HuH-7 (cell line): Measurements from ENCODE around the gene TSSK6.

Experiments
- DNase-seq: peaks from one replicate; pipeline ENCODE4 v3.0.0; 2011; ENCODE audit warnings: low spot score

TSSK6 gene

DNA sequence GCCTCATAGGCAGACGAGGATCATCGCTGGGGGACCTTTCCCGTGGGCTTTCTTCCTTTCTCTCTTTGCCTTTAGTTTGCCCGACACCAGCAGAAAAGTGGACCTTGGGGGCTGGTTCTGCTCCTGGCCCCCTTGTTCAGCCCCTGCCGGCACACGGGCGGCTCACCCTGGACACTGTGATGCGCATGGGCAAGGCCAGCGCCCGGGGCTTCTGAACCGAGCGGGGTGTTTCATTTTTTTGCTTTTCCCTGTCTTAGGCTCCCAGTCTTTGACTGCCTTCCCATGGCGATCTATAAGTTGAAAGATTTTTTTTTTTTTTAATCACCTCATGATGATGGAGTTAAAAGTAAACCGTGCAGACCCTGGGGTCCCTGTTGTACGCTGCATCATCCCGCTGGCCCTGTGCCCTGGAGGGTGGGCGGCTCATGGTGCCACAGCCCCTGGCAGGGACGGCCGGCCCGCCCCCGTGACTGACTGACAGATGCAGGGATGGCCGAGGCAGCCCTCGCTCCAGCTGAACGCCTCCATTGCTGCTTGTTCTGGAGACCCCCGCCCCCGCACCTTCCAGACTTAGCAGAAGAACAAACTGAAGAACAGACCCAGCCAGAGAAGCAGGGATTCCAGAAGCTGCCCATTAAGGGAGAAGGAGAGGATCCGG lies 9.6 kb downstream of the TSSK6 start:
- DNase-seq, result no peak

DNA sequence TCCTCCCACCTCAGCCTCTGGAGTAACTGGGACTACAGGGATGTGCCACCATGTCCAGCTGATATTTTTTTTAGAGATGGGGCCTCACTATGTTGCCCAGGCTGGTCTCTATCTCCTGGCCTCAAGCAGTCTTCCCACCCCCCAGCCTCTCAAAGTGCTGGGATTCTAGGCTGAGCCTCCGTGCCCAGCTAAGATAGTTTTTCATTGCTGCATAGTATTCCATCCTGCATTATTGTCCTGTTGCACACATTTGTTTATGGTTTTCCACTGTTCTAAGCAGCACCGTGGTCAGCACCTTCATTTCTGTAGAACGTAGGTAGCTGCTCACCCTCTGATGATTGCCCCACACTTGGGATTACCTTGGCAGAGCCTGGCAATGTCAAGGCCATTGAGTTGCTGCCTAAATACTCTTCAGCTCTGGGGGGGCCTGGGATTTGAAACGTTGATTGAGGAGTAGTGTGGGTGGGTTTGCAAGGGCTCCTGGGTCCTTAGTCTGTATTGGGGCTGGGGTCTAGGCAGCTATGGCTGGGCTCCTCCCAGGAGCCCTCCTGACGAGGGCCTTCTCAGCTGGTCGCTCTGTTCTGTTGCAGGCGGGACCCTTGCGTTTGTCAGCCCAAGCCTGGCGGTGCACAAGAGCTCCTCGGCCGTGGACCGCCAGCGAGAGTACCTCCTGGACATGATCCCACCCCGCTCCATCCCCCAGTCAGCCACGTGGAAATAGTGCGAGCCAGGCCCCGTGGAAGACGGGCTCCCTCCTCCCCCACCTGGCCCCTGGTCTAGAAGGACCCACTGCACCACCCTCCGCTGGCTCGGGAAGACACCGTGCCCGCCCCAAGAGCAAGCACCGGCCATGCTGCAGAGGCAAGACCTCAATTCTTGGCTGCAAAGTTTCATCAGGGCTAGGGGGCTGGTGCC lies 10.3 kb downstream of the TSSK6 start:
- DNase-seq, result no peak

DNA sequence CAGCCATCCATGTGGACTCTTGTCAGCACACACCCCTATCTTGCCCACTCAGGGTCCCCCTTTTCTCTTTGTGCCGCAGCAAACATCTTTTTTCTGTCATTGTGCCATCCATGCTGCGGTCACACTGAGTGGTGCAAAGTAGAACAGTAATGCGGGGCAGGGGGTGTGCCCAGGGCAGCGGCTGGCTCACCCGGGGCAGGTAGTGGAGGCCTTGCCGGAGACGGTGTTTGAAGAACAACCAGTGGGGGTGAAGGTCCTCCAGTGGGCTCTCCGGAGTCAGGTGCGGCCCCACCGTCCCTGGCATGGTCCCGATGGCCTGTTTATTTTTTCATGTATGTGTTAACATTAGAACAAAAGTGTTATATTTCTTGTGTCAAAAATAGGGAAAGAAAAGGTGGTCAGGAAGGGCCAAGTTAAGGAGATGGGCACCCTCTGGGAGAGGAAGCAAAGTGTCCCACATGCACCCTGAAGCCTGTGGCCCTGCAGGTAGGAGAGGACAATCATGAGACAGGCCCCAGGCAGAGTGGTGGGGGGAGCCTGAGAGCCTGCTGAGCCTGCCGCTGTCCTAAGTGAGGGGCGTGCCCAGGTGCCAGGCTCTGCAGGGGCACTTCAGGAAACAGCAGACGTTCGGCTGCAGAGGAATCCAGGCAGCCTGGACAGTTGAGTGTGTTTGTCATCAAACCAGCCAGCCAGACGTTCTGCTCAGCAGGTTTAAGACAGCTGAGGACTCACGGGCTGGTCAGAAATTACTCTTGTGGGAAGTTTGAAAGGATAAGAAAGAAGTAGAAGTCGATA lies 12.3 kb downstream of the TSSK6 start:
- DNase-seq, result no peak

DNA sequence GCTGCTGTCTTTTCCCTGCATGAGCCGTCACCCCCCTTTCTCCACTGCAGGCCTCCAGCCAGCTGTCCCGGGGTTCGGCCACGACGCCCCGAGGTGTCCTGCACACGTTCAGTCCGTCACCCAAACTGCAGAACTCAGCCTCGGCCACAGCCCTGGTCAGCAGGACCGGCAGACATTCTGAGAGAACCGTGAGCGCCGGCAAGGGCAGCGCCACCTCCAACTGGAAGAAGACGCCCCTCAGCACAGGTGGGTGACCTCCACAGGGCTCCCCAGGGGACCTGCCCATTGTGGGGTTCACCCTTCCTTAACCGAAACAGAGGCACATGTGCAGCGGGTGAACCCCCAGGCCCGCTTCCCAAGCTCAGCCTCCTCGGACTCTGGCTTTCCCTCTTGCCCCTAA lies 13.1 kb downstream of the TSSK6 start:
- no peak for DNase-seq

DNA sequence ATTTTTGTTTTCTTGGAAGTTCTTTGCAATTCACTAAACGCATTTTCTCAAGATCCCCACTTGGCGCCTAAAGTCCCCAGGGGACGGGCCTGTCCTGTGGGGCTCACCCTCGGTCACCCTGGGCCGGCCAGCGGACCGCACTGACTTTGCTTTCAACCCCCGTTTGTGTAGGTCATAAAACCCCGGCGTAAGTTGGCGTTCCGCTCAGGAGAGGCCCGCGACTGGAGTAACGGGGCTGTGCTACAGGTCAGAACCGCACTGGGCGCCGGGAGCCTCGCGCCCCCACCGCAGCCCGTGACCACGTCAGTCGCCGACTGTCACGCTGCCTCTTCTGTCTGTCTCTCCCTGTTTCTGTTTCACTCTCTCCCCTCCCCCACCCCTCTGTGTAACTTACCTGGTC lies 13.6 kb downstream of the TSSK6 start:
- DNase-seq, result no peak

DNA sequence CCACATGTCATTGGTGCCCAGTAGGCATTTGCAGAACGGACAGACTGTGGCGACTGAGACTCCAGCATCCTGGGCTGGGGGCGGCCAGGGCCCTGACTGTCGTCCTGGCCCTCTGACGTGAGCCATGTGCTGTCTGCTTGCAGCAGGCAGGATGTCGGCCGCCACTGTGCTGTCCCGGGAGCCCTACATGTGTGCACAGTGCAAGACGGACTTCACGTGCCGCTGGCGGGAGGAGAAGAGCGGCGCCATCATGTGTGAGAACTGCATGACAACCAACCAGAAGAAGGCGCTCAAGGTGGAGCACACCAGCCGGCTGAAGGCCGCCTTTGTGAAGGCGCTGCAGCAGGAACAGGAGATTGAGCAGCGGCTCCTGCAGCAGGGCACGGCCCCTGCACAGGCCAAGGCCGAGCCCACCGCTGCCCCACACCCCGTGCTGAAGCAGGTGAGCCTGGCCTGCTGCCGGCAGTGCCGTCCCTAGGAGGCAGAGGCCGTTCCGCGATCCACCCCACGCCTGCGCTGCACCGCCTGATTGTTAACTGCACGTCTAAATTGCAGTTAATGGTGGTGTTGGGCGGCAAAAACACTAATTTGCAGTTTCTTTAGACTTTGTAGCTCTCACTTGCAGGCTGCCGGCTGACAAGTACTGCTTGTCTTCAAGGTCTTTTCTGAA lies 14.2 kb downstream of the TSSK6 start:
- DNase-seq, result no peak

DNA sequence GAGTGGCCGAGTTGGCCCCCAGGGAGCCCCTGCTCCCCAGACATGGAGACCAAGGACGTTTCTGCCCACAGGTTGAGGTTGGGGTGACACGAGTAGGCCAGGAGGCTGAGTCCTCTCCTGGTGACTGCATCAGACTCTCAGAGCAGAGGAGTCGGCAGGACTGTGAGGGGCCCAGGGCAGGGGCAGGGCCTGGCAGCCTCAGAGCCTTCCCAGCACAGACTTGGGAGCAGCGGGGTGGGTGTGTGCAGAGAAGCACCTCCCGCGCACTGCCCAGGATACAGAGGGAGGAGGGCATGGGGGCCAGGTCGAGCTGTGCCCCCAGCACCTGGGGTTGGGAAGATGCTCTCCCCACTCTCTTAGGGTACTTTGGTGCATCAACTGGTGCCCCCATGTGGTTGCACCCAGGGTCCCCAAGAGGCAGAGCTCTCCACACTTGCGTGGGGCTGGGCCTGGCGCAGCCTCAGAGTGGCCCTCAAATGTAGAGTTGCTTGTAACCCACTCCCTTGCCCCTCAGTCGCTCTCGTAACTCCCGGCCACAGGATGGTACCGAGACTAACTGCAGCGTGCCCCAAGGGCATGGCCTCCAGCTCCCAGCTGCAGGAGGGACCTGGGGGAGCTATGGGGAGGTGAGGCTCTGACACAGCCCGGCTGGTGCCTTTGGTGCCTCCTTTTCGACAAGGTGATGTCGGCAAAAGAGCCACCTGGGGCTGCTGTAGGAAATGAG lies 15.9 kb downstream of the TSSK6 start:
- DNase-seq, result no peak

DNA sequence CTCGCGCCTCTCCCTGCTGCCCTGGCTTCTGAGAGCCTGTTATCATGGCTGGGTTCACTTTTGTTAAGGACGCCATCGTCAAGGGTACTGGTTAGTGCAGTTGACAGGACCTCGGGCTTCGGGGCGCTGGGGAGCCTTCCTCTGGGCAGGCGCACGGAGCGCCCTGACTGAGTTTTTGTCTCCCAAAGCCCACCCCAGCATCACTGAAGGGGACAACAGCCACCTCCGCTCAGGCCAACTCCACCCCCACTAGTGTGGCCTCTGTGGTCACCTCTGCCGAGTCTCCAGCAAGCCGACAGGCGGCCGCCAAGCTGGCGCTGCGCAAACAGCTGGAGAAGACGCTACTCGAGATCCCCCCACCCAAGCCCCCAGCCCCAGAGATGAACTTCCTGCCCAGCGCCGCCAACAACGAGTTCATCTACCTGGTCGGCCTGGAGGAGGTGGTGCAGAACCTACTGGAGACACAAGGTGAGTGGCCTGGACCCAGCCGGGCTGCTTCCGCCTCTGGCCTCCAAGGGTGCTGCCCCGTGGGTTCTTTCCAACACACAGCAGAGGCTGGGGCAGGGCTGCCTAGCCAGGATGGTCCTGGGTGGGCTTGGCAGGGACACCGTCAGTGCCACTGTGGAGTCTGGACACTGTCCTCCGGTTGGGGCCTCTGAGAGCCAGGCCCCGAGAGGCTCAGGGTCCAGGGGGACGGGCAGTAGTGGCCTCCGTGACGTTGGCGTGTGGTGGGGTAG lies 16.9 kb downstream of the TSSK6 start:
- DNase-seq, result no peak

DNA sequence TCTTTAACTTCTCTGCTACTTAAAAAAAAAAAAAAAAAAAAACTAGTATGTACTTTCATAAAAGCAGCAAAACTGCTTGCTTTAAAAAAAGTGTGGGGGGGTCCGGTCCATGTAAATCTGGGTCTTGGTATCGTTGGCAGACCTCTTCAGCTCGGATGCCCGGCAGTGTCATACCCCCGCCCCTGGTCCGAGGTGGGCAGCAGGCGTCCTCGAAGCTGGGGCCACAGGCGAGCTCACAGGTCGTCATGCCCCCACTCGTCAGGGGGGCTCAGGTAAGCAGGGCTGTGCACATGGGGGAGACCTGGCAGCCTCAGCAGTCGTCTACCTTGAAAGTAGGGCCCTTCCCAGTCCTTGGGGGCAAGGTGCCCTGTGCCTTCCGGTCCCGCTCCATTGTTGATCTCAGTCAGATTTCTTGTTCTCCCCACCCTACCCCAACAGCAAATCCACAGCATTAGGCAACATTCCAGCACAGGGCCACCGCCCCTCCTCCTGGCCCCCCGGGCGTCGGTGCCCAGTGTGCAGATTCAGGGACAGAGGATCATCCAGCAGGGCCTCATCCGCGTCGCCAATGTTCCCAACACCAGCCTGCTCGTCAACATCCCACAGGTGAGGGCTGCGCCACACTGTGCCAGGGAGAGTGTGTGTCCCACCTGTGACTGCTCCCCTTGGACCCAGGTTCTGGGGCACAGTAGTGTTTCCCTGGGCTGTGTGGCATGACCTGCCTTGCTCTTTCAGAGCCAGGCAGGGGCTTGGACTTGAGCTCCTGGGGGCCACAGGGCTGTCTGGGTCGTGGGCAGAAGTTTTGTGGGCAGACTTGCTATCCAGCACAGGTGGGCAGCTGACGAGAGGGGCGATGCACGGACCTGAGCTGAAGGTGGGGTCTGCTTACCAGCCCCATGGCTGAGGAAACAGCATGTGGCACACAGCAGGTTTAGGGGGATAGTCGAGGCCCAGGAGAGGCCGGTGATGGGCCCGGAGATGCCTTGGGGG lies 19.4 kb downstream of the TSSK6 start:
- no peak for DNase-seq

DNA sequence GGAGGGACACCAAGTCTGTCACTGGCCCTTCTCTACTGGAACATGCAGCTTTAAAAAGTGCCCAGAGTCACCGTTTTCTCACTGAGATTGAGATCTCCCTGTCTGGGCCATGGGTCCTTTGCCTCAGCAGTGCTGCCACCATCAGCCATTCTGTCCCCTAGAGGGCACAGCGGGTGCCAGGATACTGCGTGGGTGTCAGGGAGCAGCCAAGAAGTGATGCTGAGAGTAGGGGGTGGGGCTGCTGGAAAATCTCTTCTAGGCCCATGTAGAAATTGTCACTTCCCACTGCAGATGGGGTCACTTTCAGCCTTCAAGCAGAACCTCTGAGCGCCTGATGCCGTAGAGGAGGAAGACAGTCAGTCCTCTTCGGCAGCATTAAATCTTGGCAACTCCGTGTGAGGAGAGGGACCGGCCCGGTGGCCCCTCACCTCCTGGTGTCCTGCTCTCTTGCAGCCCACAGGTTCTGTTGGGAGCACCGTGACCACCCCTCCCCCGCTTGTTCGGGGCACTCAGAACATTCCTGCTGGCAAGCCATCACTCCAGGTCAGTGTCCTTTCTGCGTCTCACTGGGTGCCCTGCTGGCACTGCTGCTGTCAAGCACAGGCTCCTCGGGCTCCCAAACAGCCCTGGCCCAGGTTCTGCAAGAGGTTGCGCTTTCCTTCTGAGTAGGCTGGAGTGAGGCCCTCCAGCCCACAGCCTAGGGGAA lies 21.4 kb downstream of the TSSK6 start:
- no peak for DNase-seq

DNA sequence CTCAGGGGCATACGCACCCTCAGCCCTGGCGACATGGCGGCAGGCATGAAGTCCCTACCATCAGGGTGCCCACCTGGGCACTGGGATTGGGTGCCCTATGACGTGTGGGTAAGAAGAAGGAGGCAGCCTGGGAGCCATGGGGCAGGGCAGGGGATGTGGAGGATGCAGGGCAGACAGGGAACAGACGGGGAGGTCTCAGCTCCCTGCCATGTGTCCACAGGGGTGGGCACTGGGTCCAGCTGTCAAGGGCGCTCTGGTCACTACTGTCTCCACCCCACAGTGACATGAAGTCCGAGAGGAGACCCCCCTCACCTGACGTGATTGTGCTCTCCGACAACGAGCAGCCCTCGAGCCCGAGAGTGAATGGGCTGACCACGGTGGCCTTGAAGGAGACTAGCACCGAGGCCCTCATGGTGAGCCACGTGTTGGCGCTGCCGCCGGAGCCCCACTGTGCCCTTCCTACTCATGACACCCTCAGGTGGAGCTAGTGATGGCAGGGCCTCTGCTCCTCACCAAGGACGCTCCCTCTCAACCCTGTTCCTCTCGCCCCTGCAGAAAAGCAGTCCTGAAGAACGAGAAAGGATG lies 23.2 kb downstream of the TSSK6 start:
- DNase-seq, result no peak

DNA sequence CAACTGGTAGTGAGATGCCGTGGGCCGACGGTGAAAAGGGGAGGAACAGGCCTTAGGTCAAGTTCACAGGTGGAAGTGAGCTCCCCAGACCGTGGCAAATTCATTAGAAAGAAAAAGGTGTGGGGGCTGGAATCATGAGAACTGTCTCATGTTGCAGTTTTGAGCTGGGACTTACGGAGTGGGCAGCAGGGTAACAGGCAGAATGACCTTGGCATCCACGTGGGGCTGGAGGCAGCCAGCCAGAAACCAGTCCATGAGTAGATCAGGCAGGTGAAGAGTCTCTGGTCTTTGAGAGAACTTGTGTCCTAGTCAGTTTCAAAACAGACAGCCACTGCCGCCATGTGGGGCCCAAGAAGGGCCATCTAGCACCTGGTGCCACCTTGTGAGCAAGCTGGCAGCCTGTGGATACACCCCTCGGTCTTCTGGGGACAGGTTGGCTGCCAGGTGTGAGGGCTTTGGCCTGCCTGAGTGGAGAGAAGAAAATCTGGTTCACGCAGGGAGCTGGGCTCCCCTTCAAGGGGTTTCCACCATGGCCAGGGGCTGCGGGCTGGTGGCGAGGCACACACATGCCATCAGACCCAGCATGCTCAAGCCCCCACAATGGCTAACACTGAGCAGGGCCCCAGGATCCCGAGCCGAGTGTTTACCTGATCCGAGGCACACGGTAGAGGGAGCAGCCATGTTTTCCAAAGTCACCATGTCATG lies 23.9 kb downstream of the TSSK6 start:
- DNase-seq, result no peak

DNA sequence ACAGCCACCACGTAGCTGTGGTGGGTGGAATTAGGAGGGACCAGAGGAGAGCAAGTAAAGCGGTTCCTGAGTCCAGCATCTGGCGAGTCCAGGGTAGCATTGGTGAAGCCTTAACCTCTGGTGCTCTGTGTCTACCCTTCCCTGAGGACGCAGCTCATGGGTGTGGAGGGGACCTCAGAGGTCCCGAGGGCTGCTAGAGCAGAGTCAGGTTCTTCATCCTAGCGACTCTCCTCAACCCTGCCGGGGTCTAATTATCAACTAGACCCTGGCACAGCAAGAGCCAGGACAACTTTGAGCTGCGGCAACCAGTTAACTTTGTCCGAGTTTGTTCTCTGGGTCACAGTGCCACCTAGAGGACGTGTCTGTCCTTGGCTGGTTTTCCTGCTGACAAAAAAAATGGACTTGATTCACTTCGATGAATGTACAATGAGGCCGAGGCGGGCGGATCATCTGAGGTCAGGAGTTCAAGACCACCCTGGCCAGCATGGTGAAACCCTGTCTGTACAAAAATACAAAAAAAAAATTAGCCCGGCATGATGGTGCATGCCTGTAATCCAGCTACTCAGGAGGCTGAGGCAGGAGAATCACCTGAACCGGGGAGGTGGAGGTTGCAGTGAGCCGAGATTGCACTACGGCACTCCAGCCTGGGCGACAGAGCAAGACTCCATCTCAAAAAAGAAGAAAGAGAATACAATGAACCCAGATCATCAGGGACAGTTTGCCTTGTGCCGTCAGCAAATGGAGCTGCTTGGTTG lies 25.0 kb downstream of the TSSK6 start:
- peak; percentile 98 for DNase-seq

DNA sequence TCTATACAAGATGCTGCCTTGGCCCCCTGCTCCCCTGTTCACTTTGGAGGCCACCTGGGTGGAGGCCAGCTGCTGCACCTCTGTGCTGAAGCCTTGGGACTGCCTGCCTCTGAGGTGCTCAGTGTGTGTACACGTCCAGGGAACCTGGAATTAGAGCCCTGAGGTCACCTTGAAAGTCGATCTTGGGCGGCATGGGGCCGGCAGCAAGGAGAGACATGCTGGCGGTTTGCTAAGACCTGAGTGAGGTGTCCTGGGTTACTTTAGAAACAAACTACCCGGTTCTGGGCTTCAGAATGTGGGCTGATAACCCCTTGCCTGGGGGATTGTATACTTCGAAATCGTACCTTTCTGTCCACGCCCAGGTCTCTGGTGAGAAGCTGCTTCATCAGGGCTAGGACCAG lies 25.5 kb downstream of the TSSK6 start:
- DNase-seq, result no peak

DNA sequence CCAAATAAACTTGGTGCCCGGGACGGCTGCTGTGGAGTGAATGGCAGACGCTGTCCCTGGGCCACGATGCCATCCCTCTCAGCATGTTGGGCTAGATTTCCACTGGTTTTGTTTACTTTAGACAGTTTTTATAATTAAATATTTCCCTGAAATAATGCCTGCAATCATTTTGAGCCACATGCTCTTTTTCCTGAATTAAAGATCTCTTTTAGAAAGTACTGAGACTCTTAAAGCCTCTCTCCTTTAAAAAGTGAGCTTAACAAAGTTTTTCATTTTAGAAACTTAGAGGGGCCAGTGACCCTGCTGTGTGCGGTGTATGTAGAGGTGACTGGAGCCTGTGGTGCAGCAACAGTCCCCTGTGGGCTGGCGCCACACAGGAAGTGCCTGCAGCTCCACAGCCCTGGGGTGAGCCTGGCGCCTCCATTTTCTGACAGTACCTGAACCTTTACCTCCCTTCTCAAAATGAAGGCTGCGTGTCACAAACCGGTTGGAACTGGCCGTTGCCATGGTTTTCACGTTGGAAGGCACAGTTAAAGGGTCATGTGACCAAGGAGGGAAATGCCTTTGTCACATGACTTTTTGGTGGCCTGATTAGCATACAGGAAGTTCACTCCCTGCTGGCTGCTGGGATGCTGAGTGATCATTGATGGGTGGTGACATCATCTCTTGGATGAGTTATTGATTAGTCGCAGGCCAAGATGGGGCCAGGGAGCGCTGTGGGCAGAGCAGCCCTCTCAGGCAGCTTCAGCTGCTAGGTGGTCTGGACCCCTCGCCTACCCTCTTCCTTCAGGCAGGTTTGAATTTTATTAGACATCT lies 26.3 kb downstream of the TSSK6 start:
- peak; percentile 53 for DNase-seq
